LNCaP clone FGC (cell line): ENCODE measurements around the gene SLC39A2.

ENCODE experiments used
- DNase-seq: peaks from one replicate; pipeline ENCODE4 v3.0.0-alpha.2; 2011; ENCODE audit warnings: low read depth
- H3K4me3 ChIP-seq: 2 replicates; pipeline ENCODE4 v1.5.1; 2011; ENCODE audit warnings: mild to moderate bottlenecking, low read depth, low read length, control low read depth
- CTCF ChIP-seq: IDR thresholded peaks from 2 replicates; pipeline ENCODE4 v1.5.1; 2012; ENCODE audit warnings: mild to moderate bottlenecking; ENCODE audit not compliant: control insufficient read depth, insufficient read depth; ENCODE audit errors: extremely low read depth

The SLC39A2 gene

GRCh38 chr14:21025371-21026273 is 26.5 kb downstream of the SLC39A2 start:
- peak overlapping the region; percentile 84 for H3K4me3 ChIP-seq
- no peak for DNase-seq
- TF ChIP-seq CTCF = no peak

- TF ChIP-seq CTCF = no peak
- no peak overlapping the region for H3K4me3 ChIP-seq
- DNase-seq = no peak
Measured at GRCh38 chr14:21026274-21026987, 27.3 kb downstream of the SLC39A2 start.

- DNase-seq = no peak
- no peak for TF ChIP-seq CTCF
- no peak overlapping the region for H3K4me3 ChIP-seq
Measured at GRCh38 chr14:21026988-21027315, 27.9 kb downstream of the SLC39A2 start.

- H3K4me3 ChIP-seq = no peak within 1 kb of the TSS
- no peak for TF ChIP-seq CTCF
- no peak for DNase-seq
Measured at GRCh38 chr14:21029917-21030316, 30.8 kb downstream of the SLC39A2 start, which contains the start of gene TPPP2. Gene TPPP2, plus strand, starts transcription at chr14:21030217. Its CDS starts 365 bp downstream, at chr14:21030582.

- H3K4me3 ChIP-seq = no peak overlapping the region
- TF ChIP-seq CTCF = no peak
- no peak for DNase-seq
Measured at GRCh38 chr14:21030531-21030930, 31.4 kb downstream of the SLC39A2 start.

- TF ChIP-seq CTCF = no peak
- H3K4me3 ChIP-seq = no peak overlapping the region
- DNase-seq = no peak
Measured at GRCh38 chr14:21032326-21033132, 33.4 kb downstream of the SLC39A2 start.
